GM15510 (cell line): Measurements from ENCODE around the gene AFF3.

Experiments used
- POLR2A ChIP-seq: IDR thresholded peaks from 3 replicates; pipeline ENCODE4 v1.6.1; 2011; ENCODE audit warnings: borderline replicate concordance; ENCODE audit not compliant: insufficient read length; ENCODE audit errors: extremely low read depth

The AFF3 gene

DNA sequence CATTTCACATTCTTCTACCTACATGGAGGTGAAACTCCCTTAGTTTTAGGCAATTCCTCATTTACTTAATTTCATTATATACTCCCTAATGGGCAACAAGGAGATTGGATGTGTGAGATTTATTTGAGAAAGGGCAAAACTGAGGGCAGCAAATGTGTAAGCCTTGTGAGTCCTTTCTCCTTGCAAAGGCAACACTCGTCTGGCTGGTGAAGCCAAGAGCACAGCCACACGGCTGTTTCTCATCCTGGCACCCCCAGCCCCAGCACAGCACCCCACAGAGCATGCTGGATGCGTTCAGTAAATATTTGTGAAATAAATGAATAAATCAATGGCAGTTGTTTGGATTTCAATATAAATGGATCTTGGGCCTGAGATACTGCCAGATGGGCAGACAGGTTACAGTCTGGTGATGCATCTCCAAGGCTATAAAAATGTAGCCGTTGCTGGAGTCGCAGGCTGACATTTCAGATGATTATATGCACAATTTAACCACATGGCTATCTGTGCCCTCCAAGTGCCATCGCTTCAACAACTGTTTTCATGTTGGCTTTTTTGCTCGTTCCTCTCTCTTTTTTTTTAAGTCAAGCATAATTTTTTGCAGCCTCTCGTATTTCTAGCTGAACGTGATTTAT is 498.5 kb downstream of the AFF3 start:
- no peak for TF ChIP-seq POLR2A

DNA sequence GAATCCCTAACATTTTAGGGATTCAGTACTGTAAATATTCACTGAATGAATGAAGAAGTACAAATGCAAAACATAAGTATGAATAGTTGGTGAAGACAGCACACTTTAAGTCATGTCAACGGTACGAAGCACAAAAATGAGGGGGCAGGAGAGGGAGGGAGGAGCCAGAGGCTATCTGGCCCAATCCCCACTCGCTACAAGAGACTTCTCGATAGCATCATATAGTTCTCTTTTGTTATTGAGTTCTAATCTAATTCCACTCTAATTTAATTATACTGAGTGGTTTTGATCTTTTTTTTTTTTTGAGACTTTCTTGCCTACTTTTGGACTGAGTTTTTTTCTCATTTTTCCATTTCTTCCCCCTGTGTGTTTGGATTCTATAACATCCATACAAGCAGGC is 500.4 kb downstream of the AFF3 start:
- TF ChIP-seq POLR2A, result no peak

DNA sequence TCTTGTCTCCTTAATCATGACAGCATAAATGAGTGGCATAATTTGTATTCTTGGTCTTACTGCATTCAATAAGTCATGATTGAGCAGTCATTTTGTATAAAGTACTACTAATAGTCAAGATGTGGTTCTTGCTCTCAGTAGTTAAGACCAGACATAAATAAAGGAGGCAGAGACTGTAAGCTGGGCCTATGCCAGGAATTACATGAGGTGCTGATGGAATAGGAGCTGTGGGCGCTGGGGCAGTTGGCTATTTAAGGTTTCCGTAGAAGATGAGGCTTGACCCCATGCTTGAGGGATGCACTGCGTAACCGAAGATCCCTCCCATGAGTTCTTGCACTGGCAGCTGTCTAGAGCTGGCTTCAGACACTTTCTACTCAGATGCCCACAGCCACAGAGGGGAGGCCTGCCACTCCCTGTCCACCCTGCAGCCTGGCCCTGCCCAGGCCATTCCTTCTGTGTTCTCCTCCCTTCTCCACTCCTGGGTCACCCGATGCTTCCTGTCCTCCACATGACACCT is 501.7 kb downstream of the AFF3 start:
- TF ChIP-seq POLR2A, result no peak

DNA sequence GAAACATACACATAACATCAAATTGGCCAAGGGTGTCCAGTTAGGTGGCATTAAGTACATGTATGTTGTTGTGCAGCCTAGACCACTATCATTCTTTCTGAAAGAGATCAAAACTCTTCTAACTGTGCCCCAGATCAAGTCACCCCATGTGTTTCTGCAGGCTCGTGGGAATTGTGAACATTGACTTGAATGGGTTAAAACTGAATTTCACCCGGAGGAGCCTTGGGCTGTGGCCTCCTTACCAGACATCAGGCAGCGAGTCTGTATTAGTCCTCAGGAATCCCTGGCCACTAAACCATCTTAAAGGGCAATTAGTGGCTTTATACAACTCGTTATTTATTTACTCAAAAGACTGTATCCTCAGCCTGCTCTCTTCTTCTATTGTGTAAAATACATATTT is 503.6 kb downstream of the AFF3 start:
- no peak for TF ChIP-seq POLR2A

DNA sequence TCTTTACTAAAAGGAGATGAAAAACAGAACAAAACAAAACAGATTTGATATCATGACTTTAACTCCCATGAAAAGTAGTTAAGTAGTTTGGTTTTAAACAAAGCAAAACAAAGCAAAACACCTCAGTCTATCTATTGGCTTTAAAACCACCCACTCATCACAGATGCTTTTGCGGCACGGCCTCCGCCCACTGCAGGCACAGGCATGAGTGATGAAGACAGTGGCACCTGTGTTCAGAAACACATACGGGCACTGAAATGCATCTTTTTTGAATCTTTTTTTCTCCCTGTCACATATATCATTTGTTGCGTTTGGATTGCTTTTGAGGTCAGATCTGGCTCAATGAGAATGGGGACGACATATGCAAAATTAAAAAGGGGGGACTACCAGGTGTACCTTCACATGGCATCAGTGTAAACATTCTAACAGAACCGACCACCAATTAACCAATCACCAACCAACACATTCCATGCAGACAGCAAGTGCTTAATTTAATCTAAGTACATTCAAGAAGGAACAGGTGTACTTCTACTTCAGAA is 505.2 kb downstream of the AFF3 start:
- TF ChIP-seq POLR2A, result no peak

DNA sequence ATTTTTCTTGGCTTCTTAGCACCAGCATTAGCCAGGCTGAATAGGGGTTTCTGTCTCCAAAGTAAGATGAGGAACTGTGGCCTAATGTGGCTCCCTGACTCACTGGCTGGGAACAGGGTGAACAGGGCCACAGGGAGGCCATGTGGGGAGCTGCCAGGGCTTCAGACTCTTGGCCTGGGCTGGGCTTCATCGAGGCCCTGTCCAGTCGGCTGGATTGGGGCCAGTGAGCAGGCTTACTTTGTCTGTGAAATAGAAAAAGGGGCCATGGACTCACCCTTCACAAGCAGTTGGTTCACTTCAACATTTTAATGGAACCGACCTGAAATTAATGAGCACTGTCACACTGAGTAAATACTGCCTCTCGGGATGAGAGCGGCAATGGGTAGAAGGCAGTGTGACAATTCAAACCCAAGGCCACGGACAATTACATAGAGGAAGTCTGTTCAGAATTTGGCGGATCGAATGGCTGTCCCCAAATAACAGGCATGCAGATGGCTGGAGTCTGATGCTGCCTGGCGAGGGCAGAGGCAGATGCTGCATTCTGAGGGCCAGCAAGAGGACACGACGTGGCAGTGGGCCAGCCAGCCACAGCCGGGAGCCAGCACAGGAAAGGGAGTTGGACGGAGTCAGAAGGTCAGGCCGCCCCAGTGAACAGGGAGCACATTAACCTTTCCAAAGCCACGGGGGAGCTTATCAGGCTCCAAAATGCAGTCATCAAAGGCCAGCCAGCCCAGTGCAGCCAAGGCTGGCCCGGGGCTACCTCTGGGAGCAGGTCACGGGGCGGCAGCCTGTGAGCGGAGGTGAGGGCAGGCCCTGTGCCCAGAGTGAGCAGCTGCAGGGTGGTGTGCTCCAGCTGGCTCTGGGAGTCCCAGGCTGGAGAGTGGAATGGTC is 506.0 kb downstream of the AFF3 start:
- TF ChIP-seq POLR2A, result no peak

DNA sequence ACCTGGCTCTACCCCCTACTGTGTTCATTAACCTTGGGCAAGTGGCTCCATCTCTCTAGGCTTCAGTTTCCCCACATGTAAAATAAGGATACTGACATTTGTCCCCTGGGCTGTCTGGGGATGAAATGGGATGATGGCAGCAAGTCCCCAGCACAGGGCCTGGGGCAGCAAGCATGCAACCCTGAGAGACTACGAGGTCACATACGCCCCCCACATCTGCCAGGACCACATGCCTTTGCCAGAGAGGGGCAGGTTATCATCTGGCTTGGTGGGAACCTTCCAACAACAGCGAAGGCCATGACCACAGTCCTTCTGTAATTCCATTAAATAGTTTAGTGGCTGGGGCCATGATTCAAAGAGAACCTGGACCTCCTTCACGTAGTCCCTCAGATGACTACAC is 506.7 kb downstream of the AFF3 start:
- TF ChIP-seq POLR2A, result no peak

DNA sequence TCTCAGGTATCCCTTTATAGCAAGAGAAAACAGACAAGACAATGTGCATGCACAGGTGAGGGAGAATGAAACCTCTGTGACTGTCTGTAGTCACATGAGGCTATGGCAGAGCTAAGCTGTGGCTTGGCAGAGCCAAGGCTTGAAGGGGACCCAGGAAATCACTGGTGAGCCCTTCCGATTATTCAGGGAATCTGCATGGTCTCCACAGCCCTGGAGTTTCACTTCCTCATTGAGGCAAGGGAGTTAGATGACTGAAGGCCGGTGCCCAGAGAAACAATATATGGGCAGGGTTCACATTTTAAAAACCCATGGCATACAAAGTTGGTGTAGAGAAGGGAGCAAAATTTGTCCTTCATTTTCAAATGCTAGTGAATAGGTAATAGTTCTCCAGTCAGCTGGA is 508.2 kb downstream of the AFF3 start:
- TF ChIP-seq POLR2A, result no peak

DNA sequence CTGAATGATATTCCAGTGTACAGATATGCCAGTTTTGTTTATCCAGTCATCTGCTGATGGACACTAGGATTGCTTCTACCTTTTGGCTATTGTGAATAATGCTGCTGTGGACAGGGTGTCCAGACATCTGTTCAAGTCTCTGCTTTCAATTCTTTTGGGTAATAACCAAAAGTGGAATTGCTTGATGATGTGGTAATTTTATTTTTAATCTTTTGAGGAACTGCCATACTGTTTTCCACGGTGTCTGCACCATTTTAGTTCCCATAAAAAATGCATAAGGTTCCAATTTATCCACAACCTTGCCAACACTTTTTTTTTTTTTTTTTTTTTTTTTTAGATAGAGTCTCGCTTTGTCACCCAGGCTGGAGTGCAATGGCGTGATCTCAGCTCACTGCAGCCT is 510.7 kb downstream of the AFF3 start:
- TF ChIP-seq POLR2A, result no peak

DNA sequence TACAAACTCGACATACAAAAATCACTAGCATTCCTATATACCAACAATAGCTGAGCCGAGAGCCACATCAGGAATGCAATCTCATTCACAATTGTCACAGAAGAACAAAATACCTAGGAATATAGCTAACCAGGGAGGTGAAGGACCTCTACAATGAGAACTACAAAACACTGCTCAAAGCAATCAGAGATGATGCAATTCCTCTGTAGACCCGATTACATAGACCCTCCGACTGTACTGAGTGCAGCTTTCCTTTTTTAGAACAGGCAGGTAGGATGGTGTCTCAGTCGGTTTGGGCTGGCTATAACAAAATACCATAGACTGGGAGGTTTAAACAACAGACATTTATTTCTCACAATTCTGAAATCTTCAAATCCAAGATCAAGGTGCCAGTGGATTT is 513.1 kb downstream of the AFF3 start:
- TF ChIP-seq POLR2A, result no peak

DNA sequence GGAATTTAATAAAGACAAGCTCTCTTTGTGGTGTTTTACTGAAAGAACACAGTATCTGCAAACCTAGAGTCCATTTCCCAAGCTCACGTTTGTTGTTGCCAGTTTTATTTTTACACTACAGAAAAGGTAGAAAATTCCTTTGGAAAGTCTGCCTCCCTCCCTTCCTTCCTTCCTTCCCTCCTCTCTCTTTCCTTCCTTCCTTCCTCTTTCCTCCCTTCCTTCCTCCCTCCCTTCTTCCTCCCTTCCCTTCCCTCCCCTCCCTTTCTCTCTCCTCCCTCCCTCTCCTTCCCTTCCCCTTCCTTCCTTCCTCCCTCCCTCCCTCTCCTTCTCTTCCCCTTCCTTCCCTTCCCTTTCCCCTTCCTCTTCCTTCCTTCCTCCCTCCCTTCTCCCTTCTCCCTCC is 516.2 kb downstream of the AFF3 start:
- no peak for TF ChIP-seq POLR2A

DNA sequence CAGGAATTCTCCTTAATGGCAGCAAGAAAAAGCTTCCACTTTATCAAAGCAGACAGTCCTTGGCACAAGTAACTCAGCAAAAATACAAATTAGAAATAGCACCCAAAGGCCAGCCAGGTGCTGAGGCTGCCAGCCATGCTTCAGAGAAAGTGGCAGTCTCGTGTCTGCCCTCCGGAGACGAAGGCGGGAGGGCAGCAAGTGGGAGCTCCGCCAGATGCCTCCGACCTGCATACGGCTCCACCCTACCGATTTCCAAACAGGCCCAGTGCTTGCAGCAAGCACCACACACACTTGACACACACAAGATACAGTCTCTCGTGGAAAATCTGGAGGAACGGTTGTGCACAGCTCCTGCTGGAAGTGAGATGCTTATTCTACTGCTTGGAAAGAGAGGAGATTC is 517.7 kb downstream of the AFF3 start:
- TF ChIP-seq POLR2A, result no peak

DNA sequence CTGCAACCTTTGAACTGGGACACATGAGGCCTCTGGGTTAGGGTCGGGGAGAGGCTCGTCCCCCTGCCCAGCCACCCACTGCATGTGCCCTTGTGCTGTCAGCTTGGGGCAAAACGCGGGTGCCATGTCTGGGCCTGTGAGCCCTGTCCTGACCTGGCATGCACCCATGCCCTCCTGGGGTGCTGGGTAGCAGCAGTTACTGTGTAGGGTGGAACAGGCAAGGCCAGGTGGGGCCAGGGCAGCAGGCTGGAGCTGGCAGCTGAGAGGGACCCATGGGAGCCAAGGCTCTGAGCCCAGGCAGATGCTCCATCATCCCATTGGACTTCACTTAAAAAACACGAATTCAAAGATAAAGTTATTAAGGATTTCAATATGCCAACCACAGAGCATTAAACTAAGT is 518.8 kb downstream of the AFF3 start:
- TF ChIP-seq POLR2A, result no peak

DNA sequence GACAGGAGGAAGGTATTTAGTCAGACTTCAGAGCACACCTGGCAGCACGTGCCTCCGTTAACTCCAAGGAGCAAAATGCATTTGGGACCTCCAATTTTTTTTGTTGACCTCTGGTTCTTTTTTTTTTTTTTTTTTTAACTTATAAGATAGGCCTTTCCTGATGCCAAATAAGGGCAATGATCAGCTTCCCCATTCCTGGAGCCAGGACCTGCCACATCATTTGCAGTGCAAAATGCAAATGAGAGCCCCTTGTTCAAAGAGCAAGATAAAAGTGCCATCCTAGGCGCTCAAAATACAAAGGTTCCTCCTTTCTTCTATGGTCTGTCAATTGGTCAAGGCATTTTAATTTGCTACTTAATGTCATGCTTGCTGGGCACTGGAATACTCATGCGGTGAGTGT is 519.4 kb downstream of the AFF3 start:
- TF ChIP-seq POLR2A, result no peak

DNA sequence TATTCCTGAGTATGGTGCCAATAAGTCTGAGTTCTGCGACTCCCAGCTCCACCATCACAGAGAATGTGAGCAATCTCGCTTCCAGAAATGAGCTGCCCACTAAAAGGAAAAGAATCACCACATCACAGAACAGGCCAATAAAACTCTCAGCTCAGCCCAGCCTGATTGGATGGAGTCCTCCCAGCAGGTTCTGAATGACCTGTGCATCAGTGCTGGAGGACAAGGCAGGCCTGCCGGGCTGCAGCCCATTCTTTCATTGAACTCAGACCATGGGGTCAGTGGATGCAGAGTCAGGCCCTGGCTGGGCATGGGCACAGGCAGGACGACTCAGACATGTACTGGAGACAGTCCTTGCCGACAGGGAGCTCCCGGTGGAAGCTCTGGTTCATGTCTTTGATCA is 519.9 kb downstream of the AFF3 start:
- no peak for TF ChIP-seq POLR2A

DNA sequence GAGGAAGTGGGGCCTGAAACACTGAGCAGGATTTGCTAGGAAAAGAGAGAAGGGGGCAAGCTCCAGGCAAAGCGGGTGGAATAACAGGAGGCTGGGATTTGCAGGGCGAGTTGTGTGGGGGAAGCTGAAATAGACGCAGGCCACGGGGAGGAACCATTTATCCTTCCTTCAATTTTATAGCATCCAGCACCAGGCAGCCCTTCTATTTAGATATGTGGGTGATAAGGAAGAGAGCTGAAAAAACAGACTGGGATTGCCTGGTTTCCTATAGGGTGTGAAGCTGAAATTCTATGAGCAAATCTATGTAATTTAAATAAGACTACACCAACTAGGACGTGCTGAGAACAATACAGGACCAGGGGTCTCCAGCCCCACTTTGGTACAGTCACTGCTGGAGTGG is 520.6 kb downstream of the AFF3 start:
- no peak for TF ChIP-seq POLR2A
